GM21576 (cell line): Measurements from ENCODE around the gene CCDC91.
"Not testable (repeated sequence)": the region's sequence is repeated elsewhere in the genome, so short reads cannot be mapped to it uniquely, and the experiment has no call there.

Experiments
- ATAC-seq: cut with Tn5 transposase; IDR thresholded peaks from one replicate; pipeline ENCODE4 v1.9.1; 2021; ENCODE audit warnings: mild to moderate bottlenecking, moderate library complexity; ENCODE audit not compliant: unreplicated experiment

Gene CCDC91

GRCh38 chr12:28231248-28231647 lies 41.0 kb downstream of the CCDC91 start:
- ATAC-seq = no peak

GRCh38 chr12:28232211-28232928 lies 42.1 kb downstream of the CCDC91 start:
- no peak for ATAC-seq

- no peak for ATAC-seq
Observed at GRCh38 chr12:28234444-28234843, 44.2 kb downstream of the CCDC91 start.

- ATAC-seq = no peak
Observed at GRCh38 chr12:28235015-28235414, 44.8 kb downstream of the CCDC91 start.

GRCh38 chr12:28235985-28236384 lies 45.7 kb downstream of the CCDC91 start:
- no peak for ATAC-seq

- no peak for ATAC-seq
Observed at GRCh38 chr12:28237423-28237822, 47.2 kb downstream of the CCDC91 start.

- no peak for ATAC-seq
Observed at GRCh38 chr12:28239918-28240317, 49.7 kb downstream of the CCDC91 start.

- no peak for ATAC-seq
Observed at GRCh38 chr12:28240853-28241252, 50.6 kb downstream of the CCDC91 start.

GRCh38 chr12:28242129-28242495 lies 51.9 kb downstream of the CCDC91 start:
- ATAC-seq = no peak

GRCh38 chr12:28242496-28243309 lies 52.4 kb downstream of the CCDC91 start:
- no peak for ATAC-seq

- no peak for ATAC-seq
Observed at GRCh38 chr12:28243310-28243633, 53.0 kb downstream of the CCDC91 start.

- no peak for ATAC-seq
Observed at GRCh38 chr12:28247806-28248205, 57.5 kb downstream of the CCDC91 start.

- no peak for ATAC-seq
Observed at GRCh38 chr12:28248555-28249145, 58.4 kb downstream of the CCDC91 start.

GRCh38 chr12:28253161-28253641 lies 62.9 kb downstream of the CCDC91 start:
- peak; percentile 93 for ATAC-seq

GRCh38 chr12:28257411-28257810 lies 67.2 kb downstream of the CCDC91 start:
- no peak for ATAC-seq

GRCh38 chr12:28258998-28259397 lies 68.7 kb downstream of the CCDC91 start:
- no peak for ATAC-seq

- ATAC-seq = no peak
Observed at GRCh38 chr12:28265435-28266042, 75.3 kb downstream of the CCDC91 start.

- ATAC-seq = not testable (repeated sequence)
Observed at GRCh38 chr12:28267920-28268607, 77.8 kb downstream of the CCDC91 start.

GRCh38 chr12:28268608-28269229 lies 78.5 kb downstream of the CCDC91 start:
- no peak for ATAC-seq

- ATAC-seq = no peak
Observed at GRCh38 chr12:28269851-28270250, 79.6 kb downstream of the CCDC91 start.
